ENCODE measurements around the gene FAM117A. TPM values are rescaled to one million over a fixed set of nuclear protein-coding genes. Genes with fewer than 3 reads are reported as not detected.

The FAM117A gene
- polyA plus RNA-seq, 4 donors, result 18.0 to 21.8 (median 20.2) TPM

DNA sequence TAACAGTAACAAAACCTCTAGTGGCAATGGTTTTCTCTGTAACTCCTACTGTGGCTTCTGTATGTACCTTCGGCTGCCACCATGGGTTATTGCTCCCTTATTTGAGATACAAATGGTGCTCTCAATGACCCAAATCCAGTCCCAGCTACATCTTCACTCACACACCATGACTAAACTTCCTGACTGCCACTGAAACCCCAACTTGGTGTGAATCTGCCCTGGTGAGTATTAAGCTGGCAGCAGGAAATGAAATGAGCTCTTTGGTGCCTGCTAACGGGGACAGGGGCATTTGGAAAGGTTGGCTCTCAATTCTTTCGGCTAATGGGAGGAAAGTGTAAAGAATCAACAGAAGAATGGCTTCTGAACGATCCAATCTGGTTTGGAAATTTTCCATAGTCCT lies 48.7 kb downstream of the FAM117A start:
- DNase-seq (ENCODE audit: low read depth in 4 of 4, low spot score in 3 of 4), result no peak

DNA sequence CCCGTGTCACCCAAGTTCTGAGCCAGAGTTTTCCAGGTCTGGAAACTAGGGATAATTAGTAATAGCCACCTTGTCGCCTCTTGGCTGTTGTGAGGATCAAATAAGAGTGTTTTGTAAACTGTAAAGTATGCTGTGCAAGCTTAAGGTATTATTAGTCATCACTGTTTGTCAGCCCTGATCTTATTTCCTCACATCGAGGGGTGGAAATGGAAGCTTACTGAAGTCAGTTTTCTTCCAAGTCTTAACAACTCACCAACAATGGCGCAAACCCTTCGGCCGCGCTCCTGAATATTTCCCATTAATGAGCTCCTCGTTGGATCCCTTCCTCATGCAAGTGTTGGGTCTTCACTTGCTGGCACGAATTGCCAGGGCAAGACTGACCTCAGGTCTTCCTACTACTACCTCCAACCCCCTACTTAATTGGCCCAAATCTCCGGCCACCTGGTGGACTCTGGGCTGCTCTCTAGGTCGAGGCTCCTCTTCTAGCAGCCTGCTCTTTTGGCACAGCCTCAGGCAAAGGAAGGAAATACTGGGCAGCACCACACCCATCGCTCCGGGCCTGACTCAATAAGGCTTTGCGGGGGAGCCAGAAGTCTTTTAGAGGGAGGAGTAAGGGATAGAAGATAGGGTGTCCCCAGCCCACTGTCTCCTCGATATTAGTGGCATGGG lies 55.3 kb downstream of the FAM117A start:
- no peak for DNase-seq (ENCODE audit: low read depth in 4 of 4, low spot score in 3 of 4)

GRCh38 chr17:49707608-49708514 lies 56.1 kb downstream of the FAM117A start, which contains the start of gene SLC35B1:
Gene SLC35B1, minus strand, starts transcription at chr17:49707964. Its CDS starts 131 bp downstream, at chr17:49707833.
- DNase-seq (ENCODE audit: low read depth in 4 of 4, low spot score in 3 of 4), result peak; percentile 97 to 98 (median 98)

DNA sequence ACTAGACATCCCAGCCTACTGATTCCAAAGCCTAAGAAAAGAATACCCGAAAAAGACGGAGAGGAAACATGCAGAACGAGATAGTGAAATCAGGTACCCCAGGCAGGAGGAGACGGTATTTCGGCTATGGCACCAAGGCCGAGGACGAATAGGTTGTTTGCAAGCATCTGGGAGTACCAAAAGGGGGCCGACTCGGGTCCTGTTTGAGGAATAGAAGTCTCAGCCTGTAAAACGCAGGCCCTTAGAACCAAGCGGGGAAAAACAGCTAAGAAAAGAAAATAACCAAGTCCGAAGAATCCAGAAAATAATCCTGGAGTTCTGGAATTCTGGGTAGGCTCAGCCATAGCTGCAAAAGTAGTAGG lies 56.7 kb downstream of the FAM117A start:
- DNase-seq (ENCODE audit: low read depth in 4 of 4, low spot score in 3 of 4), result no peak

DNA sequence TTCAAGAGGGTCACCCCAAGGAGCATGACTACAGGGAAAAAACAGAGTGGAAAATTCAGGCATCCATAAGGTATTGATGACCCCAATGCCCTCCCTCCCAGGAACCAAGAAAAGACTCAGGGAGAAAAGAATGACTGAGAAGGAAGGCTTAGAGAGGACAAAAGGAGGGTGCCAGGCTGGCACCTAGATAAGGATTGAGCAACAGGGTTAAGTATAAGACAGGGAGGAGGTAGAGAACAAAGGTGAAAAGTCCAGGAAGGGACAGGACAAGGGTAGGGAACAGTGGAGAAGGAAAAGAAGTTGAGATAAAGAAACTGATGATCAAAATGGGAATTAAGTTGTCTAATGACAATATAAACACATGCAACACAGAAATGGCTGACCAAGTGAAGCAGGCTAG lies 58.7 kb downstream of the FAM117A start:
- DNase-seq (ENCODE audit: low read depth in 4 of 4, low spot score in 3 of 4), result no peak

- DNase-seq (ENCODE audit: low read depth in 4 of 4, low spot score in 3 of 4), result no peak
Measured at GRCh38 chr17:49703557-49704277, 60.2 kb downstream of the FAM117A start.

- no peak for DNase-seq (ENCODE audit: low read depth in 4 of 4, low spot score in 3 of 4)
Measured at GRCh38 chr17:49700960-49701359, 63.0 kb downstream of the FAM117A start.

DNA sequence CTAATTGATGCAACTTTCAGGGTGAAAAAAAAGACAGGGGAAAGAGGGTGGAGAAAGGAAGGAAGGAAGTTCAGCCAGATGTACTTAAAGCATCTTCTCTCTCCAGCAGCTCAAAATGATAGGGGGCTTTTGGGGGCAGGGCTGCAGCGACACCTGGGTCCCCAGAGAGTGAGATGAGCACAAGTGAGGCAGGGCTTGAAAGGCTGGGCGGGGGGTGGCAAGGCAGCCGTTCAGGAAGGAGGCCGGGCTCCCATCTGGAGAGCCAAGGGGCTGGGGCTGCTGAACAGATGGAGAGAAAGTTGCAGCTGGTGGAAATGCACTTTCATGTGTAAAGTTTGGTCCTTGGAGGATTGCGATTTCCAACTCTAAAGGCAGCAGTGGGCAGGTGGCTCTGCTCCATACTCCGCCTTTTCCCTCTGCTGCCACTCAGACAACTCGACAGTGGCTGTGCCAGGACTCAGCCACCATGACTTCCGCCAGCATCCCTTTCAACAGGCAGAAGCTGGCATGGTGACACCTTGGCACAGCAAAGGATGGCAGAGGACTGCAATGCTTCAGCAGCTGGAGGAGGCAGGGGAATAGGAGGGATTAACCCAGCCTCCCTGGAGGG lies 63.9 kb downstream of the FAM117A start:
- DNase-seq (ENCODE audit: low read depth in 4 of 4, low spot score in 3 of 4), result no peak

- DNase-seq (ENCODE audit: low read depth in 4 of 4, low spot score in 3 of 4), result no peak
Measured at GRCh38 chr17:49698005-49698404, 65.9 kb downstream of the FAM117A start.

DNA sequence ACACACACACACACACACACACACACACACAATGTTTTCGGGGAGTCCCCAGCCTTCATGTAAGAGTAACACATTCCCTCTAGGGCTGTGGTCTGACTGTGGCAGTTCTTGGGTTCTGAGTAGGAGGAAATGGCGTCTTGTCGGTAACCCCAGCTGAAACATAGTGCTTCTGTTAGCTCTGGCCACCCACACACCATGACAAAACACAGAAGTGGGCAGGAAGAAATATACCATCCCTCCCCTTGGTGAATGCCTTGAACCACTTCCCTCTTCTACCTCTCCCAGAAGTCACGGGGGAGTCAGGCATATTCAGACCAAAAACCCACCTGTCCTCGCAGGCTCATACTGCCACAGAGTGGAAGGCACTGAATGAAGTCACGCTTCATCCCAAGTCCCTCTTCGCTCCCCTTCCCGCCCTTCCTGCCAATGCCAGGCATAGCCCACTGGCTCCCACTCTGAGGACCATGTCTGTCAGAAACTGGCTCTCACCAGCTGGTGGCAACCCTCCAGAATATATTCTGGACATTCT lies 67.6 kb downstream of the FAM117A start:
- no peak for DNase-seq (ENCODE audit: low read depth in 4 of 4, low spot score in 3 of 4)

DNA sequence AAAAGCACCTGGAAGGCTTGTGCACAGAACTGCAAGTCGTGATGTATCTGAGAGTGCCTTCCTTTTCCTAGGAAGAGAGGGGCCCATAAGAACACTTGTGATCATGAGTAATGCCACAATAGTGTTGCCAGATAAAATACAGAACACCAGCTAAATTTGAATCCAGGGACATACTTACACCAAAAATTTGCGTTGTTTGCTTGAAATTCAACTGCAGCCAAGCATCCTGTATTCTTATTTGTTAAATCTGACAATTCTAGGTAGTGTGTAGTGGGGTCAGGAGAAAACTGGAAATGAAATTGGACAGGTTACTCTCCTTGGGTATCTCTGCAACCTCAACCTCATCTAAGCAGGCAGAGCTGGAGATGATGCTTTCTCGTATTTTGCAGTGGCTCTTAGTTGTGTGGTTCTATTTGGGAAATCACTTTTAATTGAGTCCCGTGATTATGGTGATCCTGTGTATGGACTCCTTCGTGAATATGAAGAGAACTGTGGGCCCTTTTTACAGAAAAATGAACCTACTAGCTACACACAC lies 68.2 kb downstream of the FAM117A start:
- DNase-seq (ENCODE audit: low read depth in 4 of 4, low spot score in 3 of 4), result no peak

GRCh38 chr17:49694847-49695697 lies 68.9 kb downstream of the FAM117A start:
- DNase-seq (ENCODE audit: low read depth in 4 of 4, low spot score in 3 of 4), result no peak

DNA sequence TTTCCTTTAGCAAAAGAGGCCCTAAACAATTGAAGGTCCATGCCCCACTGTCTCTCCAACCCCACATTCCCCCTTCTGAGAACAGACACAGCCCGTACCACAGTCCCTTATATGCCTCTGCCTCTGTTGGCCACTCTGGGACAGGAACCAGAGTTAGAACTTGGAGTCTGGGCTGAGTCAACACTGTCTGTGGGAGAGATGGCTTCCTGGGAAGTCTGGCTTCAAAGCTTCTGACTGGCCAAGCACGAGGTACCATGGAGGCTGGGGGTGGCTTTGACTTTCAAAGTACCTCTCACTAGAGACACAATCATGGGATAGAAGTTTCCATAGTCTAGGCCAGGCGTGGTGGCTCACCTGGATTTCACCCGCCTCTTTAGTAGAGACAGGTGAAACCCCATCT lies 71.2 kb downstream of the FAM117A start:
- DNase-seq (ENCODE audit: low read depth in 4 of 4, low spot score in 3 of 4), result no peak

DNA sequence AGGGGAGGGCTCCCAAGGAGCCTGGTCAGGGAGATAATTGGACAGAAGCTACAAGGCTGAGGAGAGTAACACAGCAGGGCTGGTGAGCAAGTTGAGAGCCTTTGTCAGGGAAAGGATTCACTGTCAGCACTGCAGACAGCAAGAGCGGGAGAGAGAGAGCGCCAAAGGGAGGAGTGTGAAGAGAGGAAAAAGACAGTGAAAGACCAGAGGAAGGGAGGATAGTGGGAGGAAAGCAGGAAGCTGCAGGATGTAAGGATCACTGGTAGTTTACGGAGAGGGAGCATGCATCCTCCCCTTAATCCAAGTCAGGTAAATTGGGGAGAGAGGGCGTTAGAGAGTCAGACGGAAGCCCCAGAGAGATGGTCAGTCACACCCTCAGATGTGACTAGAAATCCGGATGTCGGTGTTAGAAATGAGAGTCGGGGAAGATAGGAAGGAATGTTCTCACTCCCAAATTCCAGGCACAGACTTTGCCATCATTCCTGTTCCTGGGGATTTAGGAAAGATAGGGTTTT lies 72.2 kb downstream of the FAM117A start:
- no peak for DNase-seq (ENCODE audit: low read depth in 4 of 4, low spot score in 3 of 4)

GRCh38 chr17:49691086-49691676 lies 72.8 kb downstream of the FAM117A start:
- DNase-seq (ENCODE audit: low read depth in 4 of 4, low spot score in 3 of 4), result no peak

- DNase-seq (ENCODE audit: low read depth in 4 of 4, low spot score in 3 of 4), result no peak
Measured at GRCh38 chr17:49690256-49690655, 73.7 kb downstream of the FAM117A start.

DNA sequence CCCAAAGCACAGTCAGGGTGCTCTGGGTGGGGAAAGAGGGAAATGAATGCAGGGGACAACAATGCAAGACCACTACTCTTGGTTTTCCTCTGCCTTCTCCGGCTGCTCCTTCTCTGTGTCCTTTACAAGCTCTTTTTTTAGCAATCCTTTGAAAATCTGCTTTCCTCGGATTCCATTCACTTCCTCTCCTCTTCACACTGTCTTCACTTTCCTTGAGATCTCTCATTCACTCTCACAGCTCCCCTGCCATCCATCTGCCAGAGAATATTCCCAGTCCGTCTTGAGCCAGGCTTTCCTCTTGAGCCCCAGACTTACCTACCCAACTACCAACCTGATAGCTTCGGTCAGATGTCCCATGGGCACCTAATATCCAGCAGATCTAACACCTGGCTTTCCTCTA lies 75.1 kb downstream of the FAM117A start:
- no peak for DNase-seq (ENCODE audit: low read depth in 4 of 4, low spot score in 3 of 4)

DNA sequence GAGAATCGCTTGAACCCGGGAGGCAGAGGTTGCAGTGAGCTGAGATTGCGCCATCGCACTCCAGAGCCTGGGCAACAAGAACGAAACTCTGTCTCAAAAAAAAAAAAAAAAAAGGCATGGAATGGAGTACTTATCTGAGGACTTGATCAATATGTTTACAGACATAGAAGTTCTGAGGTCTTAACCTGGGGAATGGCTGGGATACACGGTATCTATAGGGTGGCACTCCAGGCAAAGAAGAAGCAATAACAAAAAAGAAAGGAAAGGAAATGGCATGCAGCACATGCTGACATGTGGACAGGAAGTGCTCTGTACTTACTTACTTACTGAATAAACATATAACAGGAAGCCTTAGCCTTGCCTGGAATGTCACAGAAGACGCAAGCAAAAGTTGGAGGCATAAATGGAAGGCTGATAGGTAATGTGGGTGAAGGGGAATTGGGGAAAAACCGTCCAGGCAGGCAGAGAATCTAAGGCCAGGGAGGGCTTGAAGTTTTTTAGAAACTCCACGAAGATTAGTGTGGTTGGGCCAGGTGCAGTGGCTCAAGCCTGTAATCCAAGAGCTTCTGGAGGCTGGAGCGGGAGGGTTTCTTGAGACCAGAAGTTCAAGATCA lies 75.9 kb downstream of the FAM117A start:
- DNase-seq (ENCODE audit: low read depth in 4 of 4, low spot score in 3 of 4), result no peak
